Vagina (tissue), 2 donors: ENCODE results near the gene UMOD. TPM values are rescaled to one million over a fixed set of nuclear protein-coding genes. Genes with fewer than 3 reads are reported as not detected.

Experiments used
- DNase-seq, 2 donors: peaks; one replicate each; pipeline ENCODE4 v3.0.0-alpha.2; 2017; ENCODE audit errors: extremely low spot score in 2 of 2
- H3K27ac ChIP-seq: fragments of 200-600 bp; sonication (generic); one replicate; pipeline ENCODE4 v1.5.1; 2019
- H3K27me3 ChIP-seq: fragments of 200-600 bp; sonication (generic); one replicate; pipeline ENCODE4 v1.5.1; 2019
- H3K36me3 ChIP-seq, 2 donors: fragments of 200-600 bp; sonication (generic); one replicate each; pipeline ENCODE4 v1.5.1; 2017 to 2019
- H3K4me1 ChIP-seq: fragments of 200-600 bp; sonication (generic); one replicate; pipeline ENCODE4 v1.5.1; 2019
- H3K4me3 ChIP-seq, 2 donors: fragments of 200-600 bp; sonication (generic); 1 replicate in 1 of 2; 2 replicates in 1 of 2; pipeline ENCODE4 v1.5.1; 2016 to 2019
- H3K9me3 ChIP-seq: fragments of 200-600 bp; sonication (generic); one replicate; pipeline ENCODE4 v1.5.1; 2019
- CTCF ChIP-seq, 3 experiments: fragments of 450-650 bp in 2 of 3; fragments of 200-600 bp in 1 of 3; sonication (generic) in 1 of 3; IDR thresholded peaks; one replicate each; pipeline ENCODE4 v1.5.1; 2017 to 2019; ENCODE audit warnings: antibody characterized with exemption in 3 of 3, mild to moderate bottlenecking in 2 of 3, moderate library complexity in 2 of 3
- POLR2A ChIP-seq, 2 donors: fragments of 450-650 bp; IDR thresholded peaks; one replicate each; pipeline ENCODE4 v1.6.1; 2017; ENCODE audit warnings: antibody characterized with exemption in 2 of 2, mild to moderate bottlenecking in 2 of 2, moderate library complexity in 2 of 2
- POLR2AphosphoS5 ChIP-seq, 2 donors: sonication (generic); formaldehyde crosslinking; IDR thresholded peaks; one replicate each; pipeline ENCODE4 v1.9.0; 2017; ENCODE audit warnings: antibody characterized with exemption in 2 of 2, mild to moderate bottlenecking in 2 of 2, low read depth in 1 of 2; ENCODE audit not compliant: insufficient read depth in 1 of 2
- intact Hi-C: fragments of 100-400 bp; cut with DNase I; formaldehyde crosslinking; loops from one replicate; pipeline ENCODE4 v1.15.1; 2023
- total RNA-seq: library from RNA; depleted of rRNA; stranded (reverse); fragments of >200 nt; gene quantifications from one replicate; pipeline ENCODE4 v1.2.3, GENCODE V29; 2016

The UMOD gene
- total RNA-seq, 1 donor from 2014 or later: not detected

GRCh38 chr16:20320592-20320991 lies 31.9 kb downstream of the UMOD start:
- no peak for DNase-seq
- TF ChIP-seq POLR2AphosphoS5 (IDR thresholded peaks at IDR 0.05; ENCODE audit: insufficient read depth in 1 of 2, low read depth in 1 of 2) (no peak), CTCF (IDR thresholded peaks at IDR 0.05) (no peak), POLR2A (IDR thresholded peaks at IDR 0.05) (no peak)
- Histone ChIP-seq H3K27ac (no peak overlapping the region), H3K9me3 (no peaks in the 10 kb centered on the region), H3K4me3 (no peak overlapping the region), H3K27me3 (no peaks in the 10 kb centered on the region), H3K36me3 (no peaks in the 10 kb centered on the region), H3K4me1 (no peaks in the 10 kb centered on the region)
- intact Hi-C loops: no loop called here

GRCh38 chr16:20320178-20320577 lies 32.3 kb downstream of the UMOD start:
- TF ChIP-seq POLR2A (IDR thresholded peaks at IDR 0.05) (no peak), CTCF (IDR thresholded peaks at IDR 0.05) (no peak), POLR2AphosphoS5 (IDR thresholded peaks at IDR 0.05; ENCODE audit: insufficient read depth in 1 of 2, low read depth in 1 of 2) (no peak)
- H3K27me3 ChIP-seq: no peaks in the 10 kb centered on the region
- no peak overlapping the region for H3K27ac ChIP-seq
- H3K4me1 ChIP-seq: no peaks in the 10 kb centered on the region
- intact Hi-C loops: no loop called here
- H3K4me3 ChIP-seq: no peak overlapping the region
- no peaks in the 10 kb centered on the region for H3K36me3 ChIP-seq
- no peaks in the 10 kb centered on the region for H3K9me3 ChIP-seq
- DNase-seq: no peak

- DNase-seq: no peak
- intact Hi-C loops: no loop called here
- no peaks in the 10 kb centered on the region for H3K9me3 ChIP-seq
These were observed 33.1 kb downstream of the UMOD start for GRCh38 chr16:20319406-20319805.

GRCh38 chr16:20318437-20318836 lies 34.1 kb downstream of the UMOD start:
- TF ChIP-seq CTCF (IDR thresholded peaks at IDR 0.05): no peak
- no peak for TF ChIP-seq POLR2AphosphoS5 (IDR thresholded peaks at IDR 0.05; ENCODE audit: insufficient read depth in 1 of 2, low read depth in 1 of 2)
- no peak for TF ChIP-seq POLR2A (IDR thresholded peaks at IDR 0.05)
- Histone ChIP-seq H3K9me3 (no peaks in the 10 kb centered on the region), H3K27me3 (no peaks in the 10 kb centered on the region), H3K4me1 (no peaks in the 10 kb centered on the region), H3K27ac (no peak overlapping the region), H3K36me3 (no peaks in the 10 kb centered on the region), H3K4me3 (no peak overlapping the region)
- no peak for DNase-seq
- intact Hi-C loops: no loop called here

More at GRCh38 chr16:20319406-20319805, 33.1 kb downstream of the UMOD start:
- Histone ChIP-seq H3K36me3 (no peaks in the 10 kb centered on the region), H3K27me3 (no peaks in the 10 kb centered on the region), H3K27ac (no peak overlapping the region), H3K4me3 (no peak overlapping the region), H3K4me1 (no peaks in the 10 kb centered on the region)
- no peak for TF ChIP-seq POLR2A (IDR thresholded peaks at IDR 0.05)
- no peak for TF ChIP-seq CTCF (IDR thresholded peaks at IDR 0.05)
- no peak for TF ChIP-seq POLR2AphosphoS5 (IDR thresholded peaks at IDR 0.05; ENCODE audit: insufficient read depth in 1 of 2, low read depth in 1 of 2)

- intact Hi-C loops: no loop called here
- Histone ChIP-seq H3K9me3 (no peaks in the 10 kb centered on the region), H3K36me3 (no peaks in the 10 kb centered on the region), H3K4me3 (no peak overlapping the region), H3K4me1 (no peaks in the 10 kb centered on the region), H3K27ac (no peak overlapping the region), H3K27me3 (no peaks in the 10 kb centered on the region)
- TF ChIP-seq POLR2AphosphoS5 (IDR thresholded peaks at IDR 0.05; ENCODE audit: insufficient read depth in 1 of 2, low read depth in 1 of 2): no peak
- no peak for TF ChIP-seq CTCF (IDR thresholded peaks at IDR 0.05)
- TF ChIP-seq POLR2A (IDR thresholded peaks at IDR 0.05): no peak
- no peak for DNase-seq
These were observed 34.5 kb downstream of the UMOD start for GRCh38 chr16:20318006-20318405.
